AG09309 (cell line): Measurements from ENCODE around the gene PCDHGA7.
A peak's percentile ranks its signal among the peaks of the same experiment; 100 is the strongest.
"Not testable (repeated sequence)": the region's sequence is repeated elsewhere in the genome, so short reads cannot be mapped to it uniquely, and the experiment has no call there.

Source experiments
- DNase-seq: peaks from one replicate; pipeline ENCODE4 v3.0.0-alpha.2; 2010; ENCODE audit warnings: low read depth
- H3K4me3 ChIP-seq: 2 replicates; pipeline ENCODE4 v1.5.1; 2011; ENCODE audit warnings: mild to moderate bottlenecking, low read depth, low read length, moderate library complexity; ENCODE audit not compliant: control insufficient read depth
- TF ChIP-seq, protein P1 (sequence below): IDR thresholded peaks from 2 replicates; pipeline ENCODE4 v1.5.1; 2011; ENCODE audit warnings: mild to moderate bottlenecking, low read depth, low read length, inconsistent platforms; ENCODE audit not compliant: insufficient read depth, control insufficient read depth; ENCODE audit errors: missing control alignments

The PCDHGA7 gene

GRCh38 chr5:141422742-141423291, 40.3 kb downstream of the PCDHGA7 start:
- DNase-seq, result no peak
- no peak overlapping the region for H3K4me3 ChIP-seq
- TF ChIP-seq, protein P1, sequence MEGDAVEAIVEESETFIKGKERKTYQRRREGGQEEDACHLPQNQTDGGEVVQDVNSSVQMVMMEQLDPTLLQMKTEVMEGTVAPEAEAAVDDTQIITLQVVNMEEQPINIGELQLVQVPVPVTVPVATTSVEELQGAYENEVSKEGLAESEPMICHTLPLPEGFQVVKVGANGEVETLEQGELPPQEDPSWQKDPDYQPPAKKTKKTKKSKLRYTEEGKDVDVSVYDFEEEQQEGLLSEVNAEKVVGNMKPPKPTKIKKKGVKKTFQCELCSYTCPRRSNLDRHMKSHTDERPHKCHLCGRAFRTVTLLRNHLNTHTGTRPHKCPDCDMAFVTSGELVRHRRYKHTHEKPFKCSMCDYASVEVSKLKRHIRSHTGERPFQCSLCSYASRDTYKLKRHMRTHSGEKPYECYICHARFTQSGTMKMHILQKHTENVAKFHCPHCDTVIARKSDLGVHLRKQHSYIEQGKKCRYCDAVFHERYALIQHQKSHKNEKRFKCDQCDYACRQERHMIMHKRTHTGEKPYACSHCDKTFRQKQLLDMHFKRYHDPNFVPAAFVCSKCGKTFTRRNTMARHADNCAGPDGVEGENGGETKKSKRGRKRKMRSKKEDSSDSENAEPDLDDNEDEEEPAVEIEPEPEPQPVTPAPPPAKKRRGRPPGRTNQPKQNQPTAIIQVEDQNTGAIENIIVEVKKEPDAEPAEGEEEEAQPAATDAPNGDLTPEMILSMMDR, result no peak

- no peak for DNase-seq
- H3K4me3 ChIP-seq, result no peak overlapping the region
- TF ChIP-seq, protein P1, result no peak
These were observed 45.4 kb downstream of the PCDHGA7 start for GRCh38 chr5:141427783-141428426.

GRCh38 chr5:141430332-141431113, 48.0 kb downstream of the PCDHGA7 start, which contains the start of gene PCDHGA12:
TSS of gene PCDHGA12 (plus strand) at chr5:141430507. CDS start at chr5:141430760, 253 bp downstream.
- H3K4me3 ChIP-seq, result peak within 1 kb of the TSS; percentile 56
- DNase-seq, result peak; percentile 90
- TF ChIP-seq, protein P1, result peak; percentile 73

DNA sequence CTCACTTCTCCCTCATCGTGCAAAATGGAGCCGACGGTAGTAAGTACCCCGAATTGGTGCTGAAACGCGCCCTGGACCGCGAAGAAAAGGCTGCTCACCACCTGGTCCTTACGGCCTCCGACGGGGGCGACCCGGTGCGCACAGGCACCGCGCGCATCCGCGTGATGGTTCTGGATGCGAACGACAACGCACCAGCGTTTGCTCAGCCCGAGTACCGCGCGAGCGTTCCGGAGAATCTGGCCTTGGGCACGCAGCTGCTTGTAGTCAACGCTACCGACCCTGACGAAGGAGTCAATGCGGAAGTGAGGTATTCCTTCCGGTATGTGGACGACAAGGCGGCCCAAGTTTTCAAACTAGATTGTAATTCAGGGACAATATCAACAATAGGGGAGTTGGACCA, 48.7 kb downstream of the PCDHGA7 start:
- H3K4me3 ChIP-seq, result peak overlapping the region; percentile 56
- DNase-seq, result no peak
- TF ChIP-seq, protein P1, result no peak

GRCh38 chr5:141432308-141432707, 49.8 kb downstream of the PCDHGA7 start:
- H3K4me3 ChIP-seq, DNase-seq: not testable (repeated sequence)

DNA sequence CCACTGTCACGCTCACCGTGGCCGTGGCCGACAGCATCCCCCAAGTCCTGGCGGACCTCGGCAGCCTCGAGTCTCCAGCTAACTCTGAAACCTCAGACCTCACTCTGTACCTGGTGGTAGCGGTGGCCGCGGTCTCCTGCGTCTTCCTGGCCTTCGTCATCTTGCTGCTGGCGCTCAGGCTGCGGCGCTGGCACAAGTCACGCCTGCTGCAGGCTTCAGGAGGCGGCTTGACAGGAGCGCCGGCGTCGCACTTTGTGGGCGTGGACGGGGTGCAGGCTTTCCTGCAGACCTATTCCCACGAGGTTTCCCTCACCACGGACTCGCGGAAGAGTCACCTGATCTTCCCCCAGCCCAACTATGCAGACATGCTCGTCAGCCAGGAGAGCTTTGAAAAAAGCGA, 50.2 kb downstream of the PCDHGA7 start:
- not testable (repeated sequence) for H3K4me3 ChIP-seq, DNase-seq

GRCh38 chr5:141434006-141434405, 51.5 kb downstream of the PCDHGA7 start:
- H3K4me3 ChIP-seq, result no peak overlapping the region
- DNase-seq, result no peak
- TF ChIP-seq, protein P1, result no peak
